BLaER1 treated with 17β-estradiol and CSF1 and Interleukin-3, amounts not matched to agents 10 nM and 100 nM (cell line): Measurements from ENCODE around the gene CASP9.

Source experiments
- H3K27ac ChIP-seq, 11 experiments: shearing (Covaris generic); formaldehyde crosslinking; 2 replicates each; pipeline ENCODE4 v1.8.1; 2022
- H3K27me3 ChIP-seq, 11 experiments: shearing (Covaris generic); formaldehyde crosslinking; 2 replicates each; pipeline ENCODE4 v1.8.1; 2022
- H3K36me3 ChIP-seq, 11 experiments: shearing (Covaris generic); formaldehyde crosslinking; 2 replicates each; pipeline ENCODE4 v1.8.1; 2022
- H3K4me1 ChIP-seq, 10 experiments: shearing (Covaris generic); formaldehyde crosslinking; 2 replicates each; pipeline ENCODE4 v1.8.1; 2022
- H3K4me2 ChIP-seq, 11 experiments: shearing (Covaris generic); formaldehyde crosslinking; 2 replicates each; pipeline ENCODE4 v1.8.1; 2022
- H3K4me3 ChIP-seq, 10 experiments: shearing (Covaris generic); formaldehyde crosslinking; 2 replicates each; pipeline ENCODE4 v1.8.1; 2022
- H3K9ac ChIP-seq, 11 experiments: shearing (Covaris generic); formaldehyde crosslinking; 2 replicates each; pipeline ENCODE4 v1.8.1; 2022
- H3K9me3 ChIP-seq, 11 experiments: shearing (Covaris generic); formaldehyde crosslinking; replicated peaks in 1 of 11; 2 replicates each; pipeline ENCODE4 v1.8.1; 2022
- H4K20me1 ChIP-seq, 11 experiments: shearing (Covaris generic); formaldehyde crosslinking; 2 replicates each; pipeline ENCODE4 v1.8.1; 2022
- Cebpa-rat ChIP-seq, 11 experiments: shearing (Covaris generic); IDR thresholded peaks; 2 replicates each; pipeline ENCODE4 v1.8.1; 2022

CASP9 gene

GRCh38 chr1:15448877-15449462 is 75.0 kb downstream of the CASP9 start:
- H3K4me1 ChIP-seq, result peaks cover 16 to 35% (median 28%) of the 10 kb centered on the region in 10 experiments
- H3K27me3 ChIP-seq, result no peaks in the 10 kb centered on the region
- peak overlapping the region in 1 of 11 experiments; percentile 10; a peak in 1 of 22 replicates for H3K27ac ChIP-seq
- H3K4me3 ChIP-seq, result no peak overlapping the region
- peak overlapping the region in 2 of 11 experiments; percentile 3 to 48; a peak in 2 of 22 replicates for H3K4me2 ChIP-seq
- H4K20me1 ChIP-seq, result peaks cover 0 to 8% (median 0%) of the 10 kb centered on the region in 11 experiments; a peak in 2 of 22 replicates
- H3K36me3 ChIP-seq, result no peaks in the 10 kb centered on the region
- no peak for TF ChIP-seq Cebpa-rat (IDR thresholded peaks at IDR 0.05)
- H3K9me3 ChIP-seq, result peaks cover 0 to 6% (median 0%) of the 10 kb centered on the region in 11 experiments; a peak in 1 of 22 replicates
- H3K9ac ChIP-seq, result no peak overlapping the region

- Histone ChIP-seq H3K9me3 (no peaks in the 10 kb centered on the region), H3K27ac (no peak overlapping the region), H3K4me3 (no peak overlapping the region), H3K36me3 (no peaks in the 10 kb centered on the region), H3K4me1 (peaks cover 16 to 44% (median 33%) of the 10 kb centered on the region in 10 experiments), H3K4me2 (peak overlapping the region; percentile 10 to 91 (median 75); a peak in 15 of 22 replicates), H3K27me3 (no peaks in the 10 kb centered on the region), H3K9ac (no peak overlapping the region), H4K20me1 (peaks cover 0 to 8% (median 0%) of the 10 kb centered on the region in 11 experiments; a peak in 2 of 22 replicates)
- TF ChIP-seq Cebpa-rat (IDR thresholded peaks at IDR 0.05), result no peak
Measured at GRCh38 chr1:15446212-15446611, 77.8 kb downstream of the CASP9 start.

GRCh38 chr1:15445390-15446122 is 78.5 kb downstream of the CASP9 start:
- Histone ChIP-seq H3K27ac (no peak overlapping the region), H3K4me2 (peak overlapping the region; percentile 66 to 91 (median 76)), H3K4me3 (no peak overlapping the region)

GRCh38 chr1:15444468-15445389 is 79.3 kb downstream of the CASP9 start:
- Histone ChIP-seq H3K27ac (no peak overlapping the region), H3K4me3 (no peak overlapping the region), H4K20me1 (peaks cover 0 to 8% (median 0%) of the 10 kb centered on the region in 11 experiments; a peak in 2 of 22 replicates), H3K4me1 (peaks cover 16 to 42% (median 33%) of the 10 kb centered on the region in 10 experiments), H3K9me3 (no peaks in the 10 kb centered on the region), H3K4me2 (peak overlapping the region; percentile 66 to 91 (median 76)), H3K27me3 (no peaks in the 10 kb centered on the region), H3K36me3 (no peaks in the 10 kb centered on the region), H3K9ac (0 out of 22 replicates have a peak overlapping the region, but pooled peaks of 1 of the 11 experiments have one; percentile 4)
- no peak for TF ChIP-seq Cebpa-rat (IDR thresholded peaks at IDR 0.05)

More at GRCh38 chr1:15445390-15446122, 78.5 kb downstream of the CASP9 start:
- Histone ChIP-seq H4K20me1 (peaks cover 0 to 8% (median 0%) of the 10 kb centered on the region in 11 experiments; a peak in 2 of 22 replicates), H3K4me1 (peaks cover 16 to 44% (median 33%) of the 10 kb centered on the region in 10 experiments), H3K36me3 (no peaks in the 10 kb centered on the region), H3K27me3 (no peaks in the 10 kb centered on the region), H3K9me3 (no peaks in the 10 kb centered on the region), H3K9ac (no peak overlapping the region)
- TF ChIP-seq Cebpa-rat (IDR thresholded peaks at IDR 0.05), result no peak

GRCh38 chr1:15443281-15443680 is 80.7 kb downstream of the CASP9 start:
- peak overlapping the region in 2 of 11 experiments; percentile 66 to 72; a peak in 1 of 22 replicates for H3K4me2 ChIP-seq
- peaks cover 0 to 8% (median 0%) of the 10 kb centered on the region in 11 experiments; a peak in 2 of 22 replicates for H4K20me1 ChIP-seq
- H3K27me3 ChIP-seq, result no peaks in the 10 kb centered on the region

GRCh38 chr1:15442759-15443158 is 81.3 kb downstream of the CASP9 start:
- TF ChIP-seq Cebpa-rat (IDR thresholded peaks at IDR 0.05), result no peak
- no peak overlapping the region for H3K4me2 ChIP-seq
- no peak overlapping the region for H3K27ac ChIP-seq
- H3K36me3 ChIP-seq, result no peaks in the 10 kb centered on the region
- H3K4me1 ChIP-seq, result peaks cover 16 to 39% (median 35%) of the 10 kb centered on the region in 10 experiments
- H3K4me3 ChIP-seq, result no peak overlapping the region
- no peak overlapping the region for H3K9ac ChIP-seq
- H4K20me1 ChIP-seq, result peaks cover 0 to 8% (median 0%) of the 10 kb centered on the region in 11 experiments; a peak in 2 of 22 replicates
- no peaks in the 10 kb centered on the region for H3K9me3 ChIP-seq
- no peaks in the 10 kb centered on the region for H3K27me3 ChIP-seq

More at GRCh38 chr1:15443281-15443680, 80.7 kb downstream of the CASP9 start:
- Histone ChIP-seq H3K4me3 (no peak overlapping the region), H3K36me3 (no peaks in the 10 kb centered on the region), H3K9ac (no peak overlapping the region), H3K27ac (no peak overlapping the region), H3K9me3 (no peaks in the 10 kb centered on the region), H3K4me1 (peaks cover 16 to 38% (median 35%) of the 10 kb centered on the region in 10 experiments)
- no peak for TF ChIP-seq Cebpa-rat (IDR thresholded peaks at IDR 0.05)

- TF ChIP-seq Cebpa-rat (IDR thresholded peaks at IDR 0.05), result no peak
Measured at GRCh38 chr1:15442119-15442518, 81.9 kb downstream of the CASP9 start.

More at GRCh38 chr1:15442119-15442518, 81.9 kb downstream of the CASP9 start:
- no peak overlapping the region for H3K4me3 ChIP-seq
- no peak overlapping the region for H3K9ac ChIP-seq
- no peaks in the 10 kb centered on the region for H3K36me3 ChIP-seq
- H3K27ac ChIP-seq, result no peak overlapping the region
- H4K20me1 ChIP-seq, result peaks cover 0 to 8% (median 0%) of the 10 kb centered on the region in 11 experiments; a peak in 2 of 22 replicates
- no peaks in the 10 kb centered on the region for H3K9me3 ChIP-seq
- H3K4me1 ChIP-seq, result peaks cover 16 to 40% (median 36%) of the 10 kb centered on the region in 10 experiments
- no peak overlapping the region for H3K4me2 ChIP-seq
- no peaks in the 10 kb centered on the region for H3K27me3 ChIP-seq
